Thoracic aorta (tissue), 2 donors: ENCODE measurements around the gene BRD9. TPM values are rescaled to one million over a fixed set of nuclear protein-coding genes. Genes with fewer than 3 reads are reported as not detected.

Source experiments
- ATAC-seq: fragments of 150-250 bp; one replicate; pipeline ENCODE4 v1.8.0; 2017; ENCODE audit warnings: low read depth; ENCODE audit not compliant: insufficient number of reproducible peaks, low FRiP score
- DNase-seq: peaks from one replicate; pipeline ENCODE4 v3.0.0-alpha.2; 2020; ENCODE audit warnings: low spot score
- H3K27ac ChIP-seq, 2 donors: fragments of 200-600 bp; sonication (generic); 1 replicate in 1 of 2; 2 replicates in 1 of 2; pipeline ENCODE4 v1.5.1; 2016; ENCODE audit warnings: mild to moderate bottlenecking in 2 of 2, moderate library complexity in 2 of 2
- H3K27me3 ChIP-seq: fragments of 200-600 bp; sonication (generic); replicated peaks from 2 replicates; pipeline ENCODE4 v1.6.0; 2016; ENCODE audit warnings: mild to moderate bottlenecking; ENCODE audit not compliant: insufficient read depth
- H3K36me3 ChIP-seq: fragments of 200-600 bp; sonication (generic); one replicate; pipeline ENCODE4 v1.5.1; 2016
- H3K4me1 ChIP-seq, 2 donors: fragments of 200-600 bp; sonication (generic); 1 replicate in 1 of 2; 2 replicates in 1 of 2; pipeline versions ENCODE4 v1.5.1 to v1.6.0; 2016; ENCODE audit warnings: low read depth in 2 of 2, mild to moderate bottlenecking in 1 of 2; ENCODE audit not compliant: control insufficient read depth in 1 of 2
- H3K4me3 ChIP-seq: fragments of 200-600 bp; sonication (generic); 2 replicates; pipeline ENCODE4 v1.5.1; 2016; ENCODE audit warnings: mild to moderate bottlenecking
- H3K9me3 ChIP-seq: fragments of 200-600 bp; sonication (generic); 2 replicates; pipeline ENCODE4 v1.5.1; 2016
- total RNA-seq, 2 donors: library from RNA; depleted of rRNA; stranded (reverse); fragments of >200 nt; gene quantifications; one replicate each; pipeline versions ENCODE4 v1.1.0 to v1.2.3, GENCODE V29; 2016
- TF ChIP-seq, protein P1 (sequence below): fragments of 200-600 bp; sonication (generic); IDR thresholded peaks from one replicate; pipeline ENCODE4 v1.5.1; 2019; ENCODE audit warnings: antibody characterized with exemption

BRD9 gene
- total RNA-seq, 2 donors from 2014 or later, result 30.7 to 54.5 TPM

DNA sequence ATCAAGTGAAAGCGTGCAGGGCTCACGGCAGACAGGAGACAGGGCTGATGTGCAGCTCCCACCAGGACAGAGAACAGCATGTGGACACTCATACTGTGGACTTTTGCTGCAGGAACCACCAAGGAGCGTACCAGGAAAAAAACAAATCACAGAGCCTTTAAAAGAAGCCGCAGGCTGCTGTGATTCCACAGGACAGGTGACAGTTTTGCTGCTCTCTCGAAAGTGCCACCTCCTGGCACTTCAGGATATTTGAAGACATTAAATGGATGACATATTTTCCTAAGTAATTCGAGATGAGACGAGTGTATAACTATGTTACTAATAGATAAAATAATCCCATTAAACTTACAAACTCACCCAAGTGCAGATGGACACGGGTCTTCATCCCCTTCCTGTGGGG lies 71.1 kb downstream of the BRD9 start:
- no peak for DNase-seq
- no peaks in the 10 kb centered on the region for H3K9me3 ChIP-seq
- H3K4me1 ChIP-seq, result no peaks in the 10 kb centered on the region
- H3K36me3 ChIP-seq, result no peaks in the 10 kb centered on the region
- H3K27me3 ChIP-seq, result no peaks in the 10 kb centered on the region
- no peak overlapping the region for H3K4me3 ChIP-seq
- TF ChIP-seq, protein P1, sequence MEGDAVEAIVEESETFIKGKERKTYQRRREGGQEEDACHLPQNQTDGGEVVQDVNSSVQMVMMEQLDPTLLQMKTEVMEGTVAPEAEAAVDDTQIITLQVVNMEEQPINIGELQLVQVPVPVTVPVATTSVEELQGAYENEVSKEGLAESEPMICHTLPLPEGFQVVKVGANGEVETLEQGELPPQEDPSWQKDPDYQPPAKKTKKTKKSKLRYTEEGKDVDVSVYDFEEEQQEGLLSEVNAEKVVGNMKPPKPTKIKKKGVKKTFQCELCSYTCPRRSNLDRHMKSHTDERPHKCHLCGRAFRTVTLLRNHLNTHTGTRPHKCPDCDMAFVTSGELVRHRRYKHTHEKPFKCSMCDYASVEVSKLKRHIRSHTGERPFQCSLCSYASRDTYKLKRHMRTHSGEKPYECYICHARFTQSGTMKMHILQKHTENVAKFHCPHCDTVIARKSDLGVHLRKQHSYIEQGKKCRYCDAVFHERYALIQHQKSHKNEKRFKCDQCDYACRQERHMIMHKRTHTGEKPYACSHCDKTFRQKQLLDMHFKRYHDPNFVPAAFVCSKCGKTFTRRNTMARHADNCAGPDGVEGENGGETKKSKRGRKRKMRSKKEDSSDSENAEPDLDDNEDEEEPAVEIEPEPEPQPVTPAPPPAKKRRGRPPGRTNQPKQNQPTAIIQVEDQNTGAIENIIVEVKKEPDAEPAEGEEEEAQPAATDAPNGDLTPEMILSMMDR, result no peak
- no peak for ATAC-seq
- H3K27ac ChIP-seq, result no peak overlapping the region

DNA sequence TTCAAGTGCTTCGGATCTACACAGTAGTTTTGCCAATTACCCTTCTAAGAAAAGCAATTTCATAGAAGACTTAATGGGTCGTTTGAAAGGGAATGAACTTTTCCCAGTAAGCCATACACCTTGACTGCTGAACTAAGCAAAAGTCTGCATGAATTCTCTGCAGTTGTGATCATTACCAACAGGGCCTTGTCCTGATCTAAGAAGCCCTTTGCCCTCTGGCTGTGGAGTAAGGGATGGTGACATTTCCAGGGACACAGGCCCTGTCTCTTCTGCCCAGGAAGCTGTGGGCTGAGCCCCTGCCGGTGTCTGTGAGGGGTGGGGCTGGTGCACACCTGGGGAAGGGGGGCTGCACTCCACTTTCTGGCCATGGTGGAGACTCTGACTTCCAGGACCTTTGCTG lies 72.4 kb downstream of the BRD9 start:
- no peaks in the 10 kb centered on the region for H3K4me1 ChIP-seq
- ATAC-seq (no peak), DNase-seq (no peak)
- H3K36me3 ChIP-seq, result no peaks in the 10 kb centered on the region
- TF ChIP-seq, protein P1, result no peak
- H3K27ac ChIP-seq, result no peak overlapping the region
- no peaks in the 10 kb centered on the region for H3K27me3 ChIP-seq
- no peak overlapping the region for H3K4me3 ChIP-seq
- peaks cover 3% of the 10 kb centered on the region for H3K9me3 ChIP-seq

DNA sequence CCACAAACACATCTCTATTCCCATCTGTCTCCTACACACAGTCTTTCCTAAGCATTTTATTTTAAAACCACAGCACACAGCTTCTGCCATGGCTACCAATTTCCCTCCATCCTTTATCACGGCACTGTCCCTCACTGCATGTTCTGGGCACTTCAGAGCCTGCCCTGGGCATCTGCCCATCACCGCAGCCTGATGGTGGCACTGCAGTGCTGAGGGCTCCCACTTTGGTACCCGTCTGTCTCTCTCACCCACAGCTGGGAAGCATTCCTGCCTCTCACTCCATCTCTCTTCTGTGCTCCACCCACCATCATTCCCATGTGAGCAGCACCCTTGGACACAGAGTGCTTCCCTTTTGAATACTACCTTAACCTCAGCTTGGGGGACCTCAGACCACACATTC lies 73.5 kb downstream of the BRD9 start:
- ATAC-seq (no peak), DNase-seq (no peak)
- Histone ChIP-seq H3K4me1 (no peaks in the 10 kb centered on the region), H3K9me3 (peaks cover 3% of the 10 kb centered on the region), H3K27ac (no peak overlapping the region), H3K4me3 (no peak overlapping the region), H3K36me3 (no peaks in the 10 kb centered on the region), H3K27me3 (no peaks in the 10 kb centered on the region)
- TF ChIP-seq, protein P1, result no peak

DNA sequence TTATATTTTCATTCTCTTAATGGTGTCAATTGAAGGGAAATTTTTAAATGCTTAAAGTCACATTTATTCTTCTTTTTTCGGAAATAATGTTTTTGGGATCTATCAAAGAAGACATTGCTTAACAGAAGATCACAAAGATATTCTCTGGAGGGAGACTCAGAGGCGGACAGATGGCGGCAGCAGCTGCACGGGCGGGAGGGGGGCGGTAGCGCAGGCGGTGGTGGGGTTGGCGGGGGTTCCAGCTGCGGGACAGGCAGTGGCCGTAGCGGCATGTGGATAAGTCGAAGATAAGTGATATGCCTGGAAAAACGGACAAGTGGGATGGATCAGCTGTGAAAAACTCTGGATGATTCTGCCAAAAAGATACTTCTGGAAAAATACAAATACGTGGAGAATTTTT lies 76.4 kb downstream of the BRD9 start:
- Histone ChIP-seq H3K36me3 (no peaks in the 10 kb centered on the region), H3K9me3 (peaks cover 3% of the 10 kb centered on the region), H3K27me3 (no peaks in the 10 kb centered on the region), H3K4me1 (no peaks in the 10 kb centered on the region), H3K27ac (no peak overlapping the region), H3K4me3 (no peak overlapping the region)
- no peak for ATAC-seq
- DNase-seq, result no peak
- TF ChIP-seq, protein P1, result no peak

DNA sequence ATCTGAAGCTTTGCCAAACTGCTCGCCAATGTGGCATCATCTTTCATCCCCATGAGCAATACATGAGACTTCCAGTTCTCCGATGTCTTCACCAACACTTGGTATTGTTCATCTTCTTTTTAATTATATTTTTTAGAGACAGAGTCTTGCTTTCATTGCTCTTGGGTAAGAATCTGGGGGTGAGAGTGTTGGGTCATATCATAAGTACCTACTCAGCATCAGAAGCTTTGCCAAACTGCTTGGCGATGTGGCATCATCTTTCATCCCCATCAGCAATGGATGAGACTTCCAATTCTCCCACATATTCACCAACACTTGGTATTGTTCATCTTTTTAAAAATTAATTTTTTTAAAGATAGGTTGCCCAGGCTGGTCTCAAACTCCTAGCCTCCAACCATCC lies 77.2 kb downstream of the BRD9 start:
- Histone ChIP-seq H3K4me1 (no peaks in the 10 kb centered on the region), H3K9me3 (peaks cover 3% of the 10 kb centered on the region), H3K27me3 (no peaks in the 10 kb centered on the region), H3K4me3 (no peak overlapping the region), H3K27ac (no peak overlapping the region), H3K36me3 (no peaks in the 10 kb centered on the region)
- no peak for DNase-seq
- no peak for ATAC-seq
- TF ChIP-seq, protein P1, result no peak

Other genes starting within 250 kb of the BRD9 start
- gene TPPP, start 199.4 kb downstream of the BRD9 start, total RNA-seq, result 10 to 100 TPM in 1 of 2 donors, 1 to 10 TPM in 1; 9.9 to 13.0 TPM
- 1 to 10 TPM; 1.8 to 8.7 TPM for gene ZDHHC11B, start 108.1 kb downstream of the BRD9 start, total RNA-seq
- gene ZDHHC11, start 41.8 kb downstream of the BRD9 start, total RNA-seq, result 1 to 10 TPM; 4.2 to 5.6 TPM
- gene TRIP13, start 83 bp upstream of the BRD9 start, total RNA-seq, result 1 to 10 TPM in 1 of 2 donors, not detected in 1; 1.6 TPM
- gene NKD2, start 116.0 kb upstream of the BRD9 start, total RNA-seq, result 1 to 10 TPM; 1.4 to 1.5 TPM
- gene SLC12A7, start 219.3 kb upstream of the BRD9 start, total RNA-seq, result 10 to 100 TPM; 18.4 to 34.6 TPM